ENCODE measurements around the gene CEACAM1. TPM values are rescaled to one million over a fixed set of nuclear protein-coding genes. Genes with fewer than 3 reads are reported as not detected.

The CEACAM1 gene
- total and polyA plus RNA-seq, 9 of the 15 experiments (the other 6 are each of a cell fraction or from before 2014, with no cell fraction given), result 0.04 to 0.16 (median 0.10) TPM; not detected in 1

- TF ChIP-seq DEAF1 (CRISPR knock-in tag; IDR thresholded peaks at IDR 0.05), result peak; percentile 56
- peak; percentile 80 for TF ChIP-seq SMC3 (conservative IDR thresholded peaks at IDR 0.05; ENCODE audit: insufficient read depth, low read depth, low read length)
- peak; percentile 24; the same call in 1 of the 2 replicates for TF ChIP-seq KLF16 (IDR thresholded peaks at IDR 0.05)
- TF ChIP-seq REST (IDR thresholded peaks at IDR 0.05; ENCODE audit: borderline replicate concordance), result peak; percentile 75; the same call in 1 of the 2 replicates
- TF ChIP-seq REST (CRISPR knock-in tag; IDR thresholded peaks at IDR 0.05; ENCODE audit: low read depth), result no peak
- peak in 1 of 2 experiments; percentile 66; a peak in 2 of 4 replicates for TF ChIP-seq RCOR1 (IDR thresholded peaks at IDR 0.05; ENCODE audit: borderline replicate concordance in 1 of 2, low read depth in 2 of 2, low read length in 2 of 2)
- peak; percentile 83 to 86 for TF ChIP-seq RAD21 (CRISPR knock-in tag; conservative IDR thresholded peaks at IDR 0.05 in 1 of 2, IDR thresholded peaks at IDR 0.05 in 1 of 2)
- peak; percentile 86 to 96 (median 88) for TF ChIP-seq CTCF (IDR thresholded peaks at IDR 0.05 in 2 of 3, conservative IDR thresholded peaks at IDR 0.05 in 1 of 3; ENCODE audit: insufficient read depth in 2 of 3, low read depth in 1 of 3, low read length in 3 of 3)
- TF ChIP-seq KLF10 (CRISPR knock-in tag; IDR thresholded peaks at IDR 0.05), result no peak
Observed at GRCh38 chr19:42529248-42529764, 1.0 kb upstream of the CEACAM1 start (continued).

All from K562 (cell line).